Activated CD4-positive, CD25-positive, alpha-beta regulatory T cell treated with anti-CD3 and anti-CD28 coated beads, Interleukin-2, amount 50 U/mL, for 16 hours (primary cell): Measurements from ENCODE around the gene PML.
"Not testable (repeated sequence)": the region's sequence is repeated elsewhere in the genome, so short reads cannot be mapped to it uniquely, and the experiment has no call there.

ENCODE experiments used
- DNase-seq: peaks from one replicate; pipeline ENCODE4 v3.0.0-alpha.2; 2020; ENCODE audit warnings: low read depth, low spot score

The PML gene

DNA sequence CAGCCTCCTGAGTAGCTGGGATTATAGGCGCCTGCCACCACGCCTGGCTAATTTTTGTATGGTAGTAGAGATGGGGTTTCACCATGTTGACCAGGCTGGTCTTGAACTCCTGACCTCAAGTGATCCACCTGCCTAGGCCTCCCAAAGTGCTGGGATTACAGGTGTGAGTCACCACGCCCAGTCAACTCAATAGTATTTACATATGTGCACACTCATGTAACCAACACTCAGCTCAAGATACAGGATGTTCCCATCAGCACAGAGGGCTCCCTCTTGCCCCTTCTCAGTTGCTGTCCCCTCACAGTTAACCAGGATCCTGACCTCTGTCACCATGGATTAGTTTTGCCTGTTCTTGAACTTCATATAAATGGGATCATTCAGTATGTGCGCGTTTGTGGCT lies 61.8 kb downstream of the PML start:
- DNase-seq: not testable (repeated sequence)

DNA sequence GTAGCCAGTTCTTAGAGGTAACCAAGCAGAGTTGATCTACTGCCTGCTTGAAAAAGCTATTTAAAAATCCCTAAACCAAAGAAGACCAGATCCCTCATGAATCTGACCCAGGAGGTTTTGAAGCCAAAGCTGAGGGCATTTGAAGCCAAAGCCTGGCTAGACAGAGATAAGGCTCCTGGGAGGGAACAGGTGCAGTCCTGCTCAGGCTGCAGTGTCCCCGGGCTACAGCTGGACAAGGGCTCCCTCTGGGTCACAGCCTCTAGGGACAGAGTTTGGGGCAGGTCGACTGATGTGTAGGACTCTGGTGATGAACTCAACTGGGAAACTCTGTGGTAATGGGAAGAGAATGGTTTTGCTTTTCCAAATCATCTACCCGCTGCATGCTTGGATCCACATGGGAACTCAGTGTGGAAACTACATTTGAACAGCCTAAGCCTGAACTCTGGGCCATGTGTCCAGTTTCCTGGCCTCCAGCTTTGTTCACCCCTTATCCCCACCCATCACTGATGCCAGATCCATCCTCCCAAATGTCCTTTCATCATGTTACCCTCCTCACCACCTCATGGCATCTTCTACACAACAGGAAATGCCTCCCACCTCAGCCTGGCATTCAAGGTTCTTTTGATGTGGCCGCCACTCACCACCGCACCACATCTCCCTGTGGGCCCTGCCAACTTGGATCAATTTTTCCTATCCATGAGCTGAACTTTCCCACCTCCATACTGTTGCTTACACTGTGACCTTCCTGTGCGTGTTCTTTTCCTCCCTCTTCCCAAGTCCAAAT lies 64.7 kb downstream of the PML start:
- not testable (repeated sequence) for DNase-seq

DNA sequence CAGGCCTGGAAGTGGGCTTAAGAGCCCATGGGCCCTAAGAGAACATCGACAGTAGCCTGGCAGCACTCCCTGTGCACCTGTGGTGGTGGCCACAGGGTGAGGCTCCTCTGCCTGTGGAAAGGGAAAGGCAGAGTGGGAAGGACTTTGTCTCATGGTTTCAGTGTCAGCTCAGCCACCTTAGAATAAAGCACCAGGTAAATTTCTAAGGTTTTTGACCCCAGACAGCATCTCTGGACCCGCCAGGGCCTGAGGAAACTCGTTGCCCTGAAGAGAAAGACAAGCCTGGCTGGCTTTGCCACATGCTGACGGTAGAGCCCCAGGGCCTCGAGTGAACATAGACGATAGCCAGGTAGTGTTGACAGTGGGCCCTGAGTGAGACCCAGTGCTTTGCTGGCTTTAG lies 65.7 kb downstream of the PML start:
- no peak for DNase-seq

DNA sequence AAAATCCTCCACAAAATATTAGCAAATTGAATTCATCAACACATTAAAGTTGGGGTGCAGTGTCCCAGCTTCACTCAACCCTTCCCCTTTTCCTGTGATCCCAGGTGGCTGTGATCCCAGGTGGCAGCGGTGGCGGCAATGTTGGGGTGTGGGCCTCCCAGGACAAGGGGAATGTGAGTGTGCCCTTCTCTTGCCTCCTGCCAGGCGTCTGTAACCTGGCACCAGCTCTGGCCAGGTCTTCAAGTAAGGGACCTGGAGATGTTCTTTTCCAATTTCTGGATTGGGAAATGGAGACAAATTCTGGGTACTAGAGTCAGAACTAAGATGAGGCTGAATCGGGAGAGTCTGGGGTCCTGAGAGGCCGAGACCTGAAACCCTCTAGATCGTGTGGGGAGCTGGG lies 67.7 kb downstream of the PML start:
- DNase-seq: no peak

DNA sequence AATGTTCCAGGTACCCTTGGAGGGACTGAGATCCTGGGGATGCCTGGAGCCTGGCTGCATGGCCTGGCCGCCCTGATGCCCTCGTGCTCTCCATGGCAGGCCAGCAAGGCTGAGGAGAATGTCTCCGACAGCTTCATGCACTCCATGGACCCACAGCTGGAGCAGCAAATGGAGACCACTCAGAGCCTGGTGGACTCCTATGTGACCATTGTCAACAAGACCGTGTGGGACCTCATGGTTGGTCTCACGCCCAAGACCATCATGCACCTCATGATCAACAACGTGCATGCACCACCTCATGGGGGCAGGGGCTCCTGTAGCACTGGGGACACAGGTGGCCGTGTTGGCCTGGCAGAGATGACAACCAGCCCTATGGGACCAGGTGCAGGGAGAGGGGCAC lies 68.2 kb downstream of the PML start:
- no peak for DNase-seq

DNA sequence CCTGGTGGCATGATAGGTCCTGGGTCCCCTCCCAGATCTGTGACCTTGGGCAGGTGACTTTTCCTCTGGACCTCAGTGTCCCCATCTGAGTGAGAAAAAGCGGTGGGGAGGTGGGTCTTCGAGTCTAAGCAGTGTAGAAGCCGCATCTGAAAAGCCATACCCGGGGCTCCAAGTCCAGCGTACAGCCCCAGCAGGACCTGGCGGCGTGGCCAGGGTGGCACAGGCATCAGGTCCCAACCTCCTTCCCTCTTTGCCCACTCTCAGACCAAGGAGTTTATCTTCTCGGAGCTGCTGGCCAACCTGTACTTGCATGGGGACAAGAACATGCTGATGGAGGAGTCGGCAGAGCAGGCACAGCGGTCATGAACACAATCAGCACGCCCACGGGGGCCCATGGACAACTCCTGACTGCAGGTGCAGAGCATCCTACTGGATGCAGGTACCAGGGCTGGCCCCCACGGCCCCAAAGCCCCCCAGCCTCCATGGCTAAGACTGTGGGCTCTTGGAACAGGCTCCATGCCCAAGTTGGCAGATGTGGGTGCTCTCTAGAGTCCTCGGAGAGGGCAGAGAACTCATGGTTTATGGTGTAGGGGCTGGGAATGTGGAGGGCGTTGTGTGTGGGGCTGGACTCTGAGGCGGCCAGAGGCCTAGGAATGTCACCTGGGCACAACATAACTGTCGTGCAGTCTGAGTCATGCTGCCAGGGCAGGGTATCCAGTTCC lies 69.1 kb downstream of the PML start:
- not testable (repeated sequence) for DNase-seq

DNA sequence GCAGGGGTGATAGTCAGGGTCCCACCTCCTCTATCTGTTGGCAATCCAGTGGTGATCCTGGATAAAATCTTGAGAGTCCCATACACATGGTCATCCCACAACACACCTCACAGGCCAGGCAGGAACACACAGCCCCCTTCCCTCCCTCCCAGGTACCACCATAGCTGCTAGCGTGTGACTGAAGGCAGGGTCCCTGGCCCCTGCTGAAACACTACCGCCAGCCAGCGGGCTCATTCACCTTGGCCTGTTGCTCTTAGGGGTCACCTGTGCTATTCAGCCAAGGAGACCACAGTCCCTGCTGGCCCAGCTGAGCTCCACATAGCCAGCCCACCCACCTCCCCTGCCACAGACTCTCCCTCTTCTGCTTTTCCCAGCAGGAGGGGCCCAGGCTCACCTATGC lies 69.7 kb downstream of the PML start:
- not testable (repeated sequence) for DNase-seq

DNA sequence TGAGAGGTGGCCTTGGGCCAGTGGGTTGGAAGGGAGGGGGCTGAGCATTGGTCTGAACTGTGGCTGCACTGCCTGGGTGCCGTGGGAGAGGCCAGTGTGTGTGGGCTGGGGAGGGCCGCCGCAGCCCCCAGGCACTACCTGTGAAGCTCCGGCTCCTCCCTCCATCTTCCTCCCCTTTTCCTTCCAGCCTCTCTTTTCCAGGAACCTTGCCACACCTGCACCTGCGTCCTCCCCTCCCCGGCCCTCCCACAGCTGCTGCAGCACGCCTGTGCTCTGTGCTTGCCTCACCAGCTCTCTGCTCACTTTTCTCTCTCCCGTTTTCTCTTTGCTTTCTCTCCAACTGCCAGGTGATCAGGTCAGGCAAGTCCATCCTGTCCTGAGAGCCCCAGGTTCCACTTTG lies 70.3 kb downstream of the PML start:
- DNase-seq: not testable (repeated sequence)

DNA sequence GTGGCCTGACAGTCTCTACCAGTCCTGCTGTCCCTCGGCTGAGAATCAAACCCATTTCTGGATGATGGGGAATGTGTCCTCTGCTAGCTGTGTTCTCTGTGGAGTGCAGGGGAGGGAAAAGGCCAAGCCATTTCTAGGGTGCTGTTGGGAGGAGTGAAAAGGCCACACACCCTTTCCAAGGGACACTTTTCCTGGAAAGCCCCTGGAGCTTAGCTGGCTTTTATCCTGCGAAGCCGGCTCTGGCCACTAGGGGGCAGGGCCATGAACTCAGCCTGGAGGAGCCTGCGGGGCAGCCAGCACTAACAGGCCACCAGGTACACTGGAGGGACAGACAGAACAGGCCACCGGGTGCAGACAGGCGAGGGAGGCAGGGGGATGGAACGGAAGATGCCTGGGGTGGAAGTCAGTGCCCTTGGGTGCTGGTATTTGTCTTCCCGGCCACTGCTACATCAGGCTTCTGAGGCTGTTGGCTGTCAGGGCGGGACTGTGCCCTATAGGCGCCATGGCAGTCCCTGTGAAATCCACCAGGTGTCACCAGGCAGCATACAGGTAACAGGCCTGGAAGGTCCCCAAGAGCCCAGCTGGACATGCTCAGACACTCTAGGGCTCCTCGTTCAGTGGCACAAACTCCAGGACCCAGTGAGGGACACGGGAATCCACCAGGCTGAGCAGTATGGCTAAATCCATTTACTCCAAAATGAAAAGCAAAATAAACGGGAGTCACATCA lies 71.3 kb downstream of the PML start:
- not testable (repeated sequence) for DNase-seq

DNA sequence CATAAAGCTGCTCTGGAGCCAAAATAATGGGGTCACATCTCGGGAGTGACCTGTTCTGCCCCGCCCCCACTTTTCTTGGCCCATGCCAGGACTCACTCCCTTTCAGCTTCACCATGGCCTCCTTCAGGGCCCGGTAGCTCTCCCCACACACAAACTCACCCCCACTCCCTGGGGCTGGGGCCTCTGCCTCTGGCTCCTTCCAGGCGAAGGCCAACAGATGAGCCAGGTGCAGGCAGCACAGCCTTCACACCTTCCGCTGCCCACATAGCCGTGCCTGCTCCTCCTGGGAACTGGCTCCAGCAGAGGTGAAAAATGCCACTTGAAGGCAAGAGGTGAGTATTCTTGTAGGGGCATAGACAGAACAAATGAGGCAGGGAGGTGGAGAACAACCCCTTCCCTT lies 77.1 kb downstream of the PML start:
- DNase-seq: not testable (repeated sequence)

DNA sequence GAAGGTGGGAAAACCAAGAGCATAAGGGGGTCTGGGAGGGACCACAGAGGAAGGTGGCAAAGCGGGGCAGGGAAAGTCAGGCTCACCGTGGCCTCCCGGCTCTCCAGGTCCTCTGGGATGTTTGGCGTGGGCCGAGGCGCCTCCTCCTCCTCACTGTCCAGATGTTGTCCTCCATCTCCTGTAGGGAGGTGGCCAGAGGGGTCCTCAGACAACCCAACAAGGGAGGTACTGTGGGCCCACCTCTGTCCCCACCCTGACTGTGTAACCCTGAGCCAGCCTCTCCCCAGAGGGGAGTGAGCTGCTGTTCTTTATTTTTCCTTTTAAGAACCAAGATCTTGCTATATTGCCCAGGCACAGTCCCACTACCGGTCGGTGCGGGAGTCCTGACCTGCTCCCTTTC lies 77.6 kb downstream of the PML start:
- not testable (repeated sequence) for DNase-seq

DNA sequence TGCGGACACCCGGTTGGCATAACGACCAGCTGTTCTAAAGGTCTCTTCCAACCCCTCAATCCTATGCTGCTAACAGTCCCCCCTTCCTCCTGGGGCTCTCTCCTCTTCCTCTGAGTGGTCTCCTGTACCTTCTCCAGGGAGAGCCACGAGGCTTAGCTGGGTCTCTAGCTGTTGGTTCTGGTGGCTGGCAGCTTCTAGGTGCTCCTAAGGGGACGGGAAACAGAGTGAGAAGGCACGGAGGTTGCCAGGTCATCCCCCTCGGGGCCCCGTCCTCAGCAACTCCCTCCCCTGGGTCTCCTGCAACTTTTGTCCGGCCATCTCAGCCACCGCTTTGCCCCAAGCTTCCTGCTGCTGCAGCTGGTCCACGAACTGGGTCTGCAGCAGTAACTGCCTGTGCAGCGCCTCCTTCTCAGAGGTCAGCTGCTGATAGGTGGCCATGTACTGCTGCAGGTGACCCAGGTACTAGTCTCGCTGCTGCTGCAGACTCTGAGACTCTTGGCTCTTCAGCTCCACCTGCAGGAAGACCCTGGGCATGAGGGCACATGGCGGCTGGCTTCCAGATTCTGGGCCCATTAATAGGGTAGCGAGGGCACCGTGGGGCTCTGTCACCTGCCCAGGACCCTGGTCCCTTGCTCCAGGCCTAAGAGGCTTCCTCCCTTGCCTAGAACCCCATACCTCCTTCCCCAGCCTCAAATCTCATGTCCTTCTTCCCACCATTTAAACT lies 78.3 kb downstream of the PML start:
- DNase-seq: not testable (repeated sequence)

DNA sequence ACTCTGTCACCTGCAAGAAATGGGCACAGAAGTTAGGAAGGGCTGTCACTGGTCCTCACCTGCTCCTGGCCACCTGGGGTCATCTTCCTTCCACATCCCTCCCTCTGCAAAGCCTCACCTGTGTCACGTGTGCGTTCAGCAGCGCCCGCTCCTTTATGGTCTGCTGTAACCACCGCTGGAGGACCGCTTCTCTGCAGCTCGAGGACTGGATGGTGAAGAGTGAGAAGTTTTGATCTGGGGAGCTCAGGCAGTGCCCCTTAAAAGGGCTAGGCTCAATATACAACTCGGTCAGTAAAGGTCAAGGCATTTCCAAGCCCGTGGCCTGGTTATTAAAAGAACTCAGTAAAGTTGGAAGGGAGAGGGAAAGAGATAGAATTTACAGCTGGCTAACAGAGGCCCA lies 81.3 kb downstream of the PML start:
- not testable (repeated sequence) for DNase-seq

DNA sequence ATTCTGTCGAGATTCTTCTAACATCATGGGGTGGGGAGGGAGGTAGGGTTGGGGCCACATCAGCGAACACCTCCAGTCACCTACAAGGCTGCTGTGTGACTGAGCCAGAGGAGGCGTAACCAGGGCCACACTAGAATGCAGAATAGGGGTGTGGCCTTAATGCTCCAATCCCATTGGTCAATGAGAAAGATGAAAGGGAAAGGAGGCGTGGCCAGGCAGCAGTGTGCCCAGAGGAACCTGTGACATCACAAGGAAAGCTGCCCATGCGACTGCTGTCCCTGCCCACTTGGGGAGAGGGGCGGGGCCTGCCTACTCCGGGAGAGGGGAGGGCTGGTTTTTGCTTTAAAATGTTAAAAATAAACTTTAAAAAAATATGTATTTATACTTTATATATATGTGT lies 87.9 kb downstream of the PML start, which contains the start of gene GOLGA6A:
GOLGA6A (minus strand) TSS at position 101 of the 400 bp plus-strand sequence; CDS start at position 60, 41 bp downstream.
- DNase-seq: not testable (repeated sequence)

DNA sequence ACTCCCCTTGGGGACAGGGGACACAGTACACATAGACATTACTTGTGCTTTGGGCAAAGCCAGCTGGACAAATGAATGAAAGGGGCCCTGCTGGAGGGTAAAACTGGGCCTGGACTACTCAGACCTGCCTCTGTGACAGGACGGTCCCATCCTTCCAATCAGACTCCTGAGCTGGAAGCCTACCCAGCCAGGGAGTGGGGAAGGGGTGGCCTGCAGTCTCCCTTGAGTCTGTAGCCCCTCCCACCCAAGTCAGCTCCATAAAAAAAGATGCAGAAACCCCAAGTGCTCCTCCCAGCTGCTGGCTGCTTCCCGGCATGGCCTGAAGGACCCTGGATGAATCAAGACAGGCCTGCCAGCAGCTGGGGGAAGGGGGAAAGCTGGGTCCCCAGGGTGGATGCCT lies 100.1 kb downstream of the PML start:
- DNase-seq: not testable (repeated sequence)

DNA sequence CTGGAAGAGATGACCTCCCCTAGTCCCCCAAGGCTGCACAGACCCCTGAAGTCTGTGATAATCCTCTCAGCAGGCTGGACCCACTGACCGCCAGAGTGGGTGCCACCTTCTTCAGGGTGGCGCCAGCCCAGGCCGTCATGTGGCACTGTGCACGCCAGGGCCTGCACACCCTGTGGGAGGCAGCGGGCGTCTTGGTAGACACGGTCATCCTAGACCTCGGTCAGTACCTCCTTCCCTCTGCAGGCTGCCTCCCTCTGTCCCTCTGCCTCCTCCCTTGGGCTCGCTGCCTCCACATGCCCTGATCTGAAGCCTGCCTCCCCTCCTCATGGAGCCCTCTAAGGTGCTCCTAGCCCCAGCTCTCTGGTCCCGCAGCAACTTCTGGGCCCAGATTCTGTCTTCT lies 101.1 kb downstream of the PML start:
- not testable (repeated sequence) for DNase-seq

DNA sequence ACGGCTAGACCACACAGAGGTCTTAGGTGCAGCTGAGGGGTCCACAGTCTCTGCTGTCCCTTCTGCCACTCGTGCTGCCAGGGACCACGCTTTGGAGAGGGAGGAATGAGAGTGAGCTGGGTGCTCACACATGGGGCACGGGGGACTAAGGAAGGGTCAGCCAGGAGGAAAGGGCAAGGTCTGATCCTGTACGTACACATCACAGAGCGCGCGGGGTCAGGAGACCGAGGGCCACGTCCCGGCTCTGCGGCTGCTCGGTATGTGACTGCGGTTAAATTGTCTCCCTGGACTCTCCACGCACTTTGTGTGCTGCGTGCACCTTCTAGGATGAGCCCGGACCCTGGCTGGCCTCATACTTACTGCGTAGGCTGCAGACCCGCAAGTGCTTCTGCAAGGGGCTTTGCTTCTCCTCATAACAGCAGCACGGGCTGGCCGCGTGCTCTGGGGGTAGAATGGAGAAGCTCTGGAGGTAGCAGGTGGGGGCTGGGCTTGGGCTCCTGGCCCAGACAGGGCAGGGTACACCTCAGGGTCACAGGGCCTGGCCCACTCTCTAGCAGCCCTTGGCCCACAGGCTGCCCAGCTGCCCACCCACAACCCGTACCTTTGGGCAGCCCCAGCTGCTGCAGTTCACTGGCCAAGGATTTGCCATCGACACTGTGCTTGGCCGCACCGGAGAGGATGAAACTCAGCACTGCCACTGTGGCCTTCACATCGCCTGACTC lies 102.4 kb downstream of the PML start:
- DNase-seq: not testable (repeated sequence)
